NCI-H187 (cell line): ENCODE measurements around the gene MCEMP1.

Source experiments
- DNase-seq, 2 experiments: peaks; one replicate each; lab custom pipeline; 2025; lab: John Stamatoyannopoulos, UW

Gene MCEMP1

GRCh38 chr19:7729211-7729610 lies 52.3 kb downstream of the MCEMP1 start:
- no peak for DNase-seq
